ENCODE data around the gene PCDH19. TPM values are rescaled to one million over a fixed set of nuclear protein-coding genes. Genes with fewer than 3 reads are reported as not detected.

PCDH19 gene
- total and polyA plus RNA-seq, 3 donors from 2014 or later, result 1.9 to 4.5 (median 3.4) TPM

DNA sequence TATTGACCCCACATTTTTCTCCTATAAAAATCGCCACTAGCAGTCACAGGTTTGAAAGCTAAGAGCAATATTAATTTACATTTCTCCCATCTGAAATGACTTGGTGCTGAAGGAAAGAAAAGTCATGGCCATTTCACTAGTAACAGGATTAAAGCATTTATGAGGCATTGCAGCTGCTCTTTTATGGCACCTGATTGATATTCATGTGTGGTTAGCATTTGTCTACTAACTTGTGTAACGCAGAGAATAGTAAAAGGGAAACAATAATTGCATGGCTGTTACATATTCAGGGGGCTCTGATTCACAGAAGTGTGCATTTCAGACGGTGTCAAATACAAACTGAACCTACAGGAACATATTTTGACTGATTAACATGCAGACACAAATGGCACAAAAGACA, 5.2 kb downstream of the PCDH19 start:
- no peaks in the 10 kb centered on the region for H3K27me3 ChIP-seq
- H3K4me3 ChIP-seq, result no peak overlapping the region
- no peaks in the 10 kb centered on the region for H3K9me3 ChIP-seq
- intact Hi-C loops (cut with DNase I; ENCODE audit: low total_unique reads), result no loop called here
- TF ChIP-seq POLR2A (IDR thresholded peaks at IDR 0.05), result no peak
- TF ChIP-seq, protein P1, sequence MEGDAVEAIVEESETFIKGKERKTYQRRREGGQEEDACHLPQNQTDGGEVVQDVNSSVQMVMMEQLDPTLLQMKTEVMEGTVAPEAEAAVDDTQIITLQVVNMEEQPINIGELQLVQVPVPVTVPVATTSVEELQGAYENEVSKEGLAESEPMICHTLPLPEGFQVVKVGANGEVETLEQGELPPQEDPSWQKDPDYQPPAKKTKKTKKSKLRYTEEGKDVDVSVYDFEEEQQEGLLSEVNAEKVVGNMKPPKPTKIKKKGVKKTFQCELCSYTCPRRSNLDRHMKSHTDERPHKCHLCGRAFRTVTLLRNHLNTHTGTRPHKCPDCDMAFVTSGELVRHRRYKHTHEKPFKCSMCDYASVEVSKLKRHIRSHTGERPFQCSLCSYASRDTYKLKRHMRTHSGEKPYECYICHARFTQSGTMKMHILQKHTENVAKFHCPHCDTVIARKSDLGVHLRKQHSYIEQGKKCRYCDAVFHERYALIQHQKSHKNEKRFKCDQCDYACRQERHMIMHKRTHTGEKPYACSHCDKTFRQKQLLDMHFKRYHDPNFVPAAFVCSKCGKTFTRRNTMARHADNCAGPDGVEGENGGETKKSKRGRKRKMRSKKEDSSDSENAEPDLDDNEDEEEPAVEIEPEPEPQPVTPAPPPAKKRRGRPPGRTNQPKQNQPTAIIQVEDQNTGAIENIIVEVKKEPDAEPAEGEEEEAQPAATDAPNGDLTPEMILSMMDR (IDR thresholded peaks at IDR 0.05), result no peak
- no peak for DNase-seq
- 66 to 85% methylated on average over 3 of the region's 3 CpGs for WGBS, 2 donors
- no peaks in the 10 kb centered on the region for H3K36me3 ChIP-seq (ENCODE audit: low read depth, missing control alignments)
- H3K4me1 ChIP-seq, result no peaks in the 10 kb centered on the region
- no peak overlapping the region for H3K27ac ChIP-seq

GRCh38 chrX:100395781-100396180, 14.3 kb downstream of the PCDH19 start:
- 64 to 78% methylated on average over 5 to 6 of the region's 6 CpGs for WGBS, 2 donors
- no peak for DNase-seq

GRCh38 chrX:100381619-100382018, 28.5 kb downstream of the PCDH19 start:
- 94 to 95% methylated on average over 3 of the region's 3 CpGs for WGBS, 2 donors
- no peak for TF ChIP-seq POLR2A (IDR thresholded peaks at IDR 0.05)
- TF ChIP-seq, protein P1 (IDR thresholded peaks at IDR 0.05), result no peak
- Histone ChIP-seq H3K4me3 (no peak overlapping the region), H3K27me3 (no peaks in the 10 kb centered on the region), H3K36me3 (ENCODE audit: low read depth, missing control alignments) (no peaks in the 10 kb centered on the region), H3K4me1 (no peaks in the 10 kb centered on the region), H3K27ac (no peak overlapping the region), H3K9me3 (no peaks in the 10 kb centered on the region)
- DNase-seq, result no peak
- intact Hi-C loops (cut with DNase I; ENCODE audit: low total_unique reads), result no loop called here

More at GRCh38 chrX:100395781-100396180, 14.3 kb downstream of the PCDH19 start:
- no peaks in the 10 kb centered on the region for H3K9me3 ChIP-seq
- intact Hi-C loops (cut with DNase I; ENCODE audit: low total_unique reads), result no loop called here
- no peak for TF ChIP-seq POLR2A (IDR thresholded peaks at IDR 0.05)
- TF ChIP-seq, protein P1 (IDR thresholded peaks at IDR 0.05), result no peak
- H3K4me3 ChIP-seq, result no peak overlapping the region
- H3K36me3 ChIP-seq (ENCODE audit: low read depth, missing control alignments), result no peaks in the 10 kb centered on the region
- no peak overlapping the region for H3K27ac ChIP-seq
- H3K27me3 ChIP-seq, result no peaks in the 10 kb centered on the region
- no peaks in the 10 kb centered on the region for H3K4me1 ChIP-seq

DNA sequence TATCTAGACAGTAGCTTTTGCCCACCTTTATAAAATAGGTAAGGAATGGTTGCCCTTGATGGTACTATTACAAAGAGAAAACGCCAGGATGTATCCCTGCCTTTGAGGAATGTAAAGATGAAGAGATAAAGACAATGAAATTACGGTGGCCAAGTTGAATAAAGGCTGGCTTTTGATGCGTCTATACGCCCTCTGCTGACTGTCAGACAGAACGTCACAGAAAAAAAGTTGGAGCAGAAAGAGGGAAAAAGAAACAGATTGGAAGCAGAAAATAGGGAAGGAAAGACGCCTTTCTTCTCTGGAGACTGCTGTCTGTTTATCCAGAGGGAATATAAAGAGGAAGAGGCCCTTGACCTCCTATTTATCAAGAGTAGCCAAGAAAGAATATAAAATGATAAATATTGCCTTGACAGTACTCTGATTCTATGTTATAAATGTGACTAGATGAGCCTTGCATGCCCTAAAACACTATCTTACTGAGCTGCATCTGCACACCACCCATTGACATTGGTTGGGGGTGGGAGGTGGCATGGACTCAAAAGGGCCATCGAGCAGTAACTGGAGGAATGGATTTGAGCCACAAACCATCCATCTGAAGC, 30.6 kb downstream of the PCDH19 start:
- no peaks in the 10 kb centered on the region for H3K36me3 ChIP-seq (ENCODE audit: low read depth, missing control alignments)
- WGBS, 2 donors, result 32 to 46% methylated on average over 7 of the region's 7 CpGs
- intact Hi-C loops (cut with DNase I; ENCODE audit: low total_unique reads), result no loop called here
- no peak overlapping the region for H3K4me3 ChIP-seq
- no peak for DNase-seq
- no peaks in the 10 kb centered on the region for H3K27me3 ChIP-seq
- TF ChIP-seq, protein P1 (IDR thresholded peaks at IDR 0.05), result peak in 1 of 3 experiments; percentile 14
- no peak for TF ChIP-seq POLR2A (IDR thresholded peaks at IDR 0.05)
- H3K9me3 ChIP-seq, result no peaks in the 10 kb centered on the region
- no peaks in the 10 kb centered on the region for H3K4me1 ChIP-seq
- no peak overlapping the region for H3K27ac ChIP-seq

DNA sequence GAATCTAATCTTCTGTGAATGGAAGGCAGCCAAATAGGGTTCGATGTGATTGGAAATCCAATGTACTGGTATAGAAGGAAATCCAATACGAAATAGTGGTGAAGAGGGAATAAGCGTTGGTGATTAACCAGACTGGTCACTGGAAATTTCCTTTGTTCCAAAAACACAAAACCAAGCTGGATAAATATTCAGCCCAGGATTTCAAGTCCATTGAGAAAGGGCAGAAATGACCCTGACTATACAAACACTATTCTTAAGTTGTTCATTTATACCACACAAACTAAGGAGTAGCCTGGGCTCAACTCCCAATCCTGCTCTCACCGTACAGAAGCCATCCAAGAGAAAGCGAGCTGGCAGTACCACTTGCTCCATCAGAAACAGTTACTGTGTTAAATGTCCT, 32.2 kb downstream of the PCDH19 start:
- WGBS, 2 donors, result 85 to 89% methylated on average over 5 of the region's 5 CpGs
- no peaks in the 10 kb centered on the region for H3K4me1 ChIP-seq
- intact Hi-C loops (cut with DNase I; ENCODE audit: low total_unique reads), result no loop called here

More for the DNA sequence above, 32.2 kb downstream of the PCDH19 start:
- no peak for DNase-seq
- no peaks in the 10 kb centered on the region for H3K27me3 ChIP-seq
- TF ChIP-seq, protein P1 (IDR thresholded peaks at IDR 0.05), result no peak
- no peak for TF ChIP-seq POLR2A (IDR thresholded peaks at IDR 0.05)
- no peak overlapping the region for H3K27ac ChIP-seq
- H3K36me3 ChIP-seq (ENCODE audit: low read depth, missing control alignments), result no peaks in the 10 kb centered on the region
- H3K9me3 ChIP-seq, result no peaks in the 10 kb centered on the region
- no peak overlapping the region for H3K4me3 ChIP-seq

Measured in testis (tissue), 3 donors.